Loucy (cell line): ENCODE measurements around the gene SOST.

Source experiments
- H2AFZ ChIP-seq: fragments of 200-600 bp; sonication (generic); 2 replicates; pipeline ENCODE4 v1.6.0; 2016; ENCODE audit warnings: antibody characterized with exemption, mild to moderate bottlenecking, low read length, moderate library complexity
- H3F3A ChIP-seq: fragments of 200-600 bp; 2 replicates; pipeline ENCODE4 v1.6.0; 2016; ENCODE audit warnings: antibody characterized with exemption, low read depth, mild to moderate bottlenecking
- H3K27me3 ChIP-seq: fragments of 200-600 bp; sonication (generic); 2 replicates; pipeline ENCODE4 v1.6.1; 2014; ENCODE audit warnings: low read length, mild to moderate bottlenecking; ENCODE audit not compliant: insufficient read depth, poor library complexity, severe bottlenecking
- H3K36me3 ChIP-seq: fragments of 200-600 bp; sonication (generic); 2 replicates; pipeline ENCODE4 v1.6.1; 2016; ENCODE audit warnings: low read length; ENCODE audit not compliant: insufficient read depth
- H3K4me1 ChIP-seq: fragments of 200-600 bp; sonication (generic); 2 replicates; pipeline ENCODE4 v1.5.1; 2014; ENCODE audit warnings: low read length, mild to moderate bottlenecking; ENCODE audit not compliant: insufficient read depth, poor library complexity, severe bottlenecking
- H3K4me2 ChIP-seq: fragments of 200-600 bp; sonication (generic); 2 replicates; pipeline ENCODE4 v1.6.0; 2014; ENCODE audit warnings: antibody characterized with exemption, low read length, low read depth, mild to moderate bottlenecking; ENCODE audit not compliant: poor library complexity, severe bottlenecking
- H3K4me3 ChIP-seq: fragments of 200-600 bp; sonication (generic); 2 replicates; pipeline ENCODE4 v1.5.1; 2014; ENCODE audit warnings: low read length, mild to moderate bottlenecking, mixed read lengths; ENCODE audit not compliant: poor library complexity, severe bottlenecking
- H3K79me2 ChIP-seq: fragments of 200-600 bp; sonication (generic); 2 replicates; pipeline ENCODE4 v1.6.1; 2014; ENCODE audit warnings: low read length; ENCODE audit not compliant: insufficient read depth
- H3K9ac ChIP-seq: fragments of 200-600 bp; sonication (generic); 2 replicates; pipeline ENCODE4 v1.6.0; 2014; ENCODE audit warnings: mild to moderate bottlenecking, low read depth, low read length, moderate library complexity; ENCODE audit not compliant: poor library complexity, severe bottlenecking
- H3K9me2 ChIP-seq: fragments of 200-600 bp; sonication (generic); replicated peaks from 2 replicates; pipeline ENCODE4 v1.6.1; 2016; ENCODE audit warnings: low read depth, low read length, mixed read lengths
- H3K9me3 ChIP-seq: fragments of 200-600 bp; sonication (generic); 2 replicates; pipeline ENCODE4 v1.6.1; 2014; ENCODE audit warnings: mild to moderate bottlenecking, antibody characterized with exemption, low read length, low read depth; ENCODE audit not compliant: insufficient read depth
- H4K20me1 ChIP-seq: fragments of 200-600 bp; sonication (generic); 2 replicates; pipeline ENCODE4 v1.6.0; 2014; ENCODE audit warnings: antibody characterized with exemption, low read length, mild to moderate bottlenecking; ENCODE audit not compliant: insufficient read depth, poor library complexity, severe bottlenecking
- EZH2phosphoT487 ChIP-seq: fragments of 200-600 bp; IDR thresholded peaks from 2 replicates; pipeline ENCODE4 v1.6.1; 2018; ENCODE audit warnings: antibody characterized with exemption, mild to moderate bottlenecking, moderate library complexity, borderline replicate concordance
- TF ChIP-seq, protein P1 (sequence below): fragments of 200-600 bp; sonication (generic); conservative IDR thresholded peaks from 2 replicates; pipeline ENCODE4 v1.5.1; 2014; ENCODE audit warnings: mild to moderate bottlenecking, antibody characterized with exemption, low read length

The SOST gene

DNA sequence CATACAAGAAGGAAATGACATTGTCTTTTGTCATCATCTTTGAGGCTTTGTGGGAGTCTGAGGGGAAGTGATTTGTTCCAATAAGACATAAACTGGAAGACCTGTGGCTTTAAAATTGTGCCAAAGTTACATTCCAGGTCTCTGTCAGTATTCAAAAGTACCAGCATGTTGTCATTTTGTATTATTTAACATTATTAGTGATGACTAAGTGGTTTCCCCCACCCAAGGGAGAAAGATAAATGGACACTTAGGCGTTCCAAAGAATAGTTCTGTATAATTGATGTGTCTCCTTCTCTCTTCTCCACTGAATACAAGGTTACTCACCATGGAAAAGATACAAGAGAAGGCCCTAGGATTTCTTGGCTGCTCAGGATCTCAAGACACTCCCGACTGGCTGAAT, 25.5 kb upstream of the SOST start:
- Histone ChIP-seq H3K9me3 (no peaks in the 10 kb centered on the region), H3K9ac (no peak overlapping the region), H3K79me2 (no peaks in the 10 kb centered on the region), H3K36me3 (no peaks in the 10 kb centered on the region), H3K4me3 (no peak overlapping the region), H3F3A (no peaks in the 10 kb centered on the region), H2AFZ (no peak overlapping the region), H4K20me1 (no peaks in the 10 kb centered on the region), H3K9me2 (no peaks in the 10 kb centered on the region), H3K4me2 (no peak overlapping the region), H3K4me1 (peaks cover 9% of the 10 kb centered on the region), H3K27me3 (peaks cover 32% of the 10 kb centered on the region)
- TF ChIP-seq, protein P1, sequence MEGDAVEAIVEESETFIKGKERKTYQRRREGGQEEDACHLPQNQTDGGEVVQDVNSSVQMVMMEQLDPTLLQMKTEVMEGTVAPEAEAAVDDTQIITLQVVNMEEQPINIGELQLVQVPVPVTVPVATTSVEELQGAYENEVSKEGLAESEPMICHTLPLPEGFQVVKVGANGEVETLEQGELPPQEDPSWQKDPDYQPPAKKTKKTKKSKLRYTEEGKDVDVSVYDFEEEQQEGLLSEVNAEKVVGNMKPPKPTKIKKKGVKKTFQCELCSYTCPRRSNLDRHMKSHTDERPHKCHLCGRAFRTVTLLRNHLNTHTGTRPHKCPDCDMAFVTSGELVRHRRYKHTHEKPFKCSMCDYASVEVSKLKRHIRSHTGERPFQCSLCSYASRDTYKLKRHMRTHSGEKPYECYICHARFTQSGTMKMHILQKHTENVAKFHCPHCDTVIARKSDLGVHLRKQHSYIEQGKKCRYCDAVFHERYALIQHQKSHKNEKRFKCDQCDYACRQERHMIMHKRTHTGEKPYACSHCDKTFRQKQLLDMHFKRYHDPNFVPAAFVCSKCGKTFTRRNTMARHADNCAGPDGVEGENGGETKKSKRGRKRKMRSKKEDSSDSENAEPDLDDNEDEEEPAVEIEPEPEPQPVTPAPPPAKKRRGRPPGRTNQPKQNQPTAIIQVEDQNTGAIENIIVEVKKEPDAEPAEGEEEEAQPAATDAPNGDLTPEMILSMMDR = no peak
- no peak for TF ChIP-seq EZH2phosphoT487

DNA sequence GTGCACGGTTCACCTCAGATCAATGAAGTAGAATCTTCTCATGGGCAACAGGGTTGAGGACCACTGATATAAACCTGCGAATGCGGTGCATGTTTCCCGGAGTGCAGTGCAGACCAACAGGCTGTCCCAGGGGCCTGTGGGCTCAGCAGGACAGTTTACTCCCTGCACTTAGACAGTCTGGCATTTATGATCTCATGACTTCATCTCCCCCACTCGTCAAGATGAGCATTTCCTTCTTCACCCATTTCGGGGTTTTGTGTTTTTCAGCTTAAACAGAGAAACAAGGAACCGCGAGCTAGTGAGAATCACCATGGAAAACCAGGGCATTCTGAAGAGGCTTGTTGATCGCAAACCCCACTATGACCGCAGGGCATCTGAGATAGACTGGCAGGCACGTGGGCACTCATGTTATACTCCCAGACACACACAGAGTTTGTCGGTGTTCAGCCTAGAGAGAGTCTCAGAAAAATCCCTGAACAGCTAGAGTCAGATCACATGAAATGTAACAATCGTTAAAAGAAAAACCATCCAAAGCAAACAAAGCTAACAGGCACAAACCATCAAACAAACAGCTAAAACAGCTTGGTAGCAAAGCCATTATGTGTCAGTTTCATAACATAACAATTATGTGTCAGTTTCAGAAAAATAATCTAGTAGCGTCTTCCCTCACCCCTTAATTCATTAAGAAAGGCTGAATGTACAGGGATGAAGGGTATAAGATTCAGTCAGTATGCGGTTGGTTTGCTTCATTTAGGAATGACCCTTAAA, 24.5 kb upstream of the SOST start:
- H3K4me3 ChIP-seq = no peak overlapping the region
- no peak overlapping the region for H3K4me2 ChIP-seq
- H2AFZ ChIP-seq = no peak overlapping the region
- no peaks in the 10 kb centered on the region for H3K9me3 ChIP-seq
- H3K36me3 ChIP-seq = no peaks in the 10 kb centered on the region
- H3K27me3 ChIP-seq = peaks cover 32% of the 10 kb centered on the region
- H3K9ac ChIP-seq = no peak overlapping the region
- H3F3A ChIP-seq = no peaks in the 10 kb centered on the region
- H3K79me2 ChIP-seq = no peaks in the 10 kb centered on the region
- no peaks in the 10 kb centered on the region for H3K9me2 ChIP-seq
- H4K20me1 ChIP-seq = no peaks in the 10 kb centered on the region
- H3K4me1 ChIP-seq = peaks cover 15% of the 10 kb centered on the region
- TF ChIP-seq, protein P1 = no peak
- no peak for TF ChIP-seq EZH2phosphoT487

DNA sequence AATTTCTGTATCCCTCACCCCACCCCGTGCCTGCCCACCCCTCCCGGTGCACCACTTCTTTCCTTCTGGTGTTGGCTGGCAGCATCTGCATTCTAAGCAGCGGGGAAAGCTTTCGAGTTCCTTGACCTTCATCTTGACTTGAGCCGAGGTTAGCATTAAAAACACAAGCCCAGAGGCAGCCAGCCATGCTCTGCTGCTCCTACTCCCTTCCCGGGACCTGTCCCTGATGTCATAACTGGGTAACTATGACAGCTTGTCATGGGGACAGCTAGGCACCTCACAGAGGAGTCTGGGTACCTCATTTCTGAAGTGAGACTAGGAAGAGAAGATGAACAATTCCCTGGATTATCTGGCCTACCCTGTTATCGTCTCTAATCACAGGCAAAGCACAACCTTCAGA, 21.5 kb upstream of the SOST start, which contains the start of gene CFAP97D1:
Gene CFAP97D1, plus strand, starts transcription at position 301 of the 400 bp plus-strand sequence. Its CDS starts 28 bp downstream, at position 329.
- peak within 1 kb of the TSS; percentile 86 for H3K9ac ChIP-seq
- H2AFZ ChIP-seq = peak within 1 kb of the TSS; percentile 93

More for the DNA sequence above, 21.5 kb upstream of the SOST start, which contains the start of gene CFAP97D1:
- peaks cover 17% of the 10 kb centered on the region for H3K4me1 ChIP-seq
- H3K9me2 ChIP-seq = no peaks in the 10 kb centered on the region
- H3F3A ChIP-seq = no peaks in the 10 kb centered on the region
- H3K36me3 ChIP-seq = no peaks in the 10 kb centered on the region
- H3K4me2 ChIP-seq = peak within 1 kb of the TSS; percentile 86
- TF ChIP-seq EZH2phosphoT487 = no peak
- TF ChIP-seq, protein P1 = no peak
- H3K79me2 ChIP-seq = no peaks in the 10 kb centered on the region
- H3K4me3 ChIP-seq = peak within 1 kb of the TSS; percentile 94
- H3K27me3 ChIP-seq = peaks cover 32% of the 10 kb centered on the region
- no peaks in the 10 kb centered on the region for H4K20me1 ChIP-seq
- H3K9me3 ChIP-seq = no peaks in the 10 kb centered on the region
